Osteocyte (in vitro differentiated cells): ENCODE measurements around the gene WDR27. TPM values are rescaled to one million over a fixed set of nuclear protein-coding genes. Genes with fewer than 3 reads are reported as not detected.

Experiments
- DNase-seq: peaks from one replicate; pipeline ENCODE4 v3.0.0; 2021; ENCODE audit warnings: mixed read lengths; ENCODE audit not compliant: unreplicated experiment; ENCODE audit errors: extremely low spot score
- H3K27ac Mint-ChIP-seq: one replicate; pipeline ENCODE4 v1.8.0; 2021; ENCODE audit warnings: mild to moderate bottlenecking, mixed read lengths; ENCODE audit not compliant: unreplicated experiment
- H3K27me3 Mint-ChIP-seq: one replicate; pipeline ENCODE4 v1.8.0; 2021; ENCODE audit warnings: mixed read lengths; ENCODE audit not compliant: unreplicated experiment
- H3K36me3 Mint-ChIP-seq: one replicate; pipeline ENCODE4 v1.8.0; 2021; ENCODE audit warnings: mixed read lengths; ENCODE audit not compliant: unreplicated experiment
- H3K4me1 Mint-ChIP-seq: one replicate; pipeline ENCODE4 v1.8.0; 2021; ENCODE audit warnings: mixed read lengths; ENCODE audit not compliant: unreplicated experiment
- H3K4me3 Mint-ChIP-seq: one replicate; pipeline ENCODE4 v1.8.0; 2021; ENCODE audit warnings: mild to moderate bottlenecking, moderate library complexity, mixed read lengths; ENCODE audit not compliant: unreplicated experiment
- H3K9me3 Mint-ChIP-seq: one replicate; pipeline ENCODE4 v1.8.0; 2021; ENCODE audit warnings: mixed read lengths; ENCODE audit not compliant: unreplicated experiment
- CTCF ChIP-seq: fragments of 200-600 bp; sonication (generic); IDR thresholded peaks from 2 replicates; pipeline ENCODE4 v1.5.0; 2021; ENCODE audit warnings: antibody characterized with exemption, mild to moderate bottlenecking, moderate library complexity
- total RNA-seq: library from RNA; stranded (reverse); gene quantifications from 2 replicates; pipeline ENCODE4 v1.2.1, GENCODE V29; 2021

The WDR27 gene
- total RNA-seq, 1 donor from 2014 or later = 37.4 TPM

- Mint-ChIP-seq H3K4me1 (peaks cover 28% of the 10 kb centered on the region), H3K27me3 (no peaks in the 10 kb centered on the region), H3K9me3 (no peaks in the 10 kb centered on the region), H3K27ac (no peak overlapping the region), H3K4me3 (no peak overlapping the region), H3K36me3 (peaks cover 10% of the 10 kb centered on the region)
- DNase-seq = no peak
- TF ChIP-seq CTCF = peak; percentile 16
Measured at GRCh38 chr6:169720207-169720855, 18.5 kb upstream of the WDR27 start.

- Mint-ChIP-seq H3K4me1 (peaks cover 24% of the 10 kb centered on the region), H3K27me3 (no peaks in the 10 kb centered on the region), H3K9me3 (no peaks in the 10 kb centered on the region), H3K27ac (no peak overlapping the region), H3K4me3 (no peak overlapping the region), H3K36me3 (peaks cover 21% of the 10 kb centered on the region)
- TF ChIP-seq CTCF = no peak
- DNase-seq = no peak
Measured at GRCh38 chr6:169719117-169719516, 17.3 kb upstream of the WDR27 start.

GRCh38 chr6:169714595-169714994, 12.8 kb upstream of the WDR27 start:
- TF ChIP-seq CTCF = no peak

GRCh38 chr6:169714178-169714577, 12.3 kb upstream of the WDR27 start:
- Mint-ChIP-seq H3K4me1 (no peaks in the 10 kb centered on the region), H3K4me3 (no peak overlapping the region), H3K27ac (no peak overlapping the region), H3K9me3 (no peaks in the 10 kb centered on the region), H3K36me3 (peaks cover 43% of the 10 kb centered on the region), H3K27me3 (no peaks in the 10 kb centered on the region)
- DNase-seq = no peak
- no peak for TF ChIP-seq CTCF

More at GRCh38 chr6:169714595-169714994, 12.8 kb upstream of the WDR27 start:
- Mint-ChIP-seq H3K4me3 (no peak overlapping the region), H3K9me3 (no peaks in the 10 kb centered on the region), H3K4me1 (no peaks in the 10 kb centered on the region), H3K27me3 (no peaks in the 10 kb centered on the region), H3K36me3 (peaks cover 42% of the 10 kb centered on the region), H3K27ac (no peak overlapping the region)
- no peak for DNase-seq

- no peak overlapping the region for H3K27ac Mint-ChIP-seq
- peaks cover 42% of the 10 kb centered on the region for H3K36me3 Mint-ChIP-seq
- H3K4me3 Mint-ChIP-seq = no peak overlapping the region
- H3K4me1 Mint-ChIP-seq = peaks cover 4% of the 10 kb centered on the region
- no peaks in the 10 kb centered on the region for H3K27me3 Mint-ChIP-seq
- TF ChIP-seq CTCF = no peak
- no peak for DNase-seq
- no peaks in the 10 kb centered on the region for H3K9me3 Mint-ChIP-seq
Measured at GRCh38 chr6:169710009-169710408, 8.2 kb upstream of the WDR27 start.
